HG03064 (cell line): ENCODE measurements around the gene PLSCR5.

Experiments used
- ATAC-seq: cut with Tn5 transposase; IDR thresholded peaks from one replicate; pipeline ENCODE4 v1.9.1; 2021; ENCODE audit warnings: low read depth; ENCODE audit not compliant: unreplicated experiment

Gene PLSCR5

DNA sequence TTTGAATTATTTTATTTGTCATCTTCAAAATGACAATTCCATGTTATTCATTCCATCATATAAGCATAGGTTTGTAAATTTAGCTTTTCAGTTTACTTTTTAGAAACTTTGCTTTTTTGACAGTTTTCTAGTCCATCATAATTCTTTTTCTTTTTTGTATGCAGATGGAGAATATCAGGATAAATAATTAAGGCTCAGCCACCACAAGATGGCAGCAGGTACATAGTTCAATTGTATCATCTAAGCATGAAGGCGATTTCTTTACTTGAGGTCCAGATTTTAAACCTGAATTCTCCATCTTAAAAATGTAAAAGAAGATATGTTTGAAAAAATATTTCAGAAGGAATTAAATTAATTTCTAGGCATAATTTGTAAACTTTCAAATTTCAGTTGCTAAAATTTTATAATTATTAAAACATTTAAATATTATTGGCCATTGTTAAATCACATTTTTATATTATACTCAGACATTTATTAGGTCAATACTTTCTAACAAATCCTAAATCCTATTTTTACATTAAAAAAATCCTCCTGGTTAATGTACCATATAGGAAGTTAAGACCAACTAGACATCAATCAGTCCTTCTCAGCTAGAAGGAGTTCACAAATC lies 15.1 kb downstream of the PLSCR5 start:
- no peak for ATAC-seq

- no peak for ATAC-seq
Observed at GRCh38 chr3:146585156-146585555, 20.0 kb downstream of the PLSCR5 start.

- no peak for ATAC-seq
Observed at GRCh38 chr3:146581951-146582467, 23.1 kb downstream of the PLSCR5 start.

- no peak for ATAC-seq
Observed at GRCh38 chr3:146581080-146581601, 24.0 kb downstream of the PLSCR5 start.

GRCh38 chr3:146577662-146578061 lies 27.5 kb downstream of the PLSCR5 start:
- no peak for ATAC-seq

GRCh38 chr3:146575636-146576035 lies 29.5 kb downstream of the PLSCR5 start:
- ATAC-seq: no peak

GRCh38 chr3:146574173-146574572 lies 31.0 kb downstream of the PLSCR5 start:
- no peak for ATAC-seq

DNA sequence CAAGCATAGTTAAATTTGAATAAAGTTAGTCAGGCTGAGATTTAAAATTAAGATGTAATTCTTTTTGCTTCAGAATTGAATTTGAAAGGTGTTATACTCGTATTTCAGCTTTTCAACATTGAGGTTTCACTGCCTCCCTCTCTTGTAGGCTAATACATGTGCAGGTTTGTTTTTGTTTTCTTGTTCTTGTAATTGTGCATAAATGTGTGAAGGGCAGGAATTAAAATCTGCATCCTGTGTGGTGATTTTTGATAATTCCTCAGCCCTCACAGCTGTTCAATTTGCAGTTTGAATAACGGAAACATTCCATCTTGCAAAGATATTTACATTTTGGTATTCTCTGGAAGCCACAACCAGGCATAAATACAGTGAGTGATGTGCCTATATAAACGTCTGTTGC lies 35.8 kb downstream of the PLSCR5 start:
- ATAC-seq: no peak

DNA sequence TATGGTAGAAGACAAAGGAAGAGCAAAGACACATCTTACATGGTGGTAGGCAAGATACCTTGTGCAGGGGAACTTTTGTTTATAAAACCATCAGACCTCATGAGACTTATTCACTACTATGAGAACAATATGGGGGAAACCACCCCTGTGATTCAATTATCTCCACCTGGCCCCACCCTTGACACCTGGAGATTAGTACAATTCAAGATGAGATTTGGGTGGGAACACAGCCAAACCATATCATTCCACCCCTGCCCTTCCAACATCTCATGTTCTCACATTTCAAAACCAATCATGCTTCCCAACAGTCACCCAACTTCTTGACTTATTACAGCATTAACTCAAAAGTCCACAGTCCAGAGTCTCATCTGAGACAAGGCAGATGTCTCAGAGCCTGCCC lies 39.0 kb downstream of the PLSCR5 start:
- ATAC-seq: no peak

GRCh38 chr3:146561879-146562278 lies 43.3 kb downstream of the PLSCR5 start:
- no peak for ATAC-seq

- ATAC-seq: no peak
Observed at GRCh38 chr3:146561463-146561862, 43.7 kb downstream of the PLSCR5 start.

GRCh38 chr3:146560678-146561077 lies 44.5 kb downstream of the PLSCR5 start:
- no peak for ATAC-seq

- no peak for ATAC-seq
Observed at GRCh38 chr3:146559388-146559787, 45.8 kb downstream of the PLSCR5 start.

- no peak for ATAC-seq
Observed at GRCh38 chr3:146558781-146559180, 46.4 kb downstream of the PLSCR5 start.

- ATAC-seq: no peak
Observed at GRCh38 chr3:146557745-146558144, 47.4 kb downstream of the PLSCR5 start.

- no peak for ATAC-seq
Observed at GRCh38 chr3:146555311-146555710, 49.8 kb downstream of the PLSCR5 start.

DNA sequence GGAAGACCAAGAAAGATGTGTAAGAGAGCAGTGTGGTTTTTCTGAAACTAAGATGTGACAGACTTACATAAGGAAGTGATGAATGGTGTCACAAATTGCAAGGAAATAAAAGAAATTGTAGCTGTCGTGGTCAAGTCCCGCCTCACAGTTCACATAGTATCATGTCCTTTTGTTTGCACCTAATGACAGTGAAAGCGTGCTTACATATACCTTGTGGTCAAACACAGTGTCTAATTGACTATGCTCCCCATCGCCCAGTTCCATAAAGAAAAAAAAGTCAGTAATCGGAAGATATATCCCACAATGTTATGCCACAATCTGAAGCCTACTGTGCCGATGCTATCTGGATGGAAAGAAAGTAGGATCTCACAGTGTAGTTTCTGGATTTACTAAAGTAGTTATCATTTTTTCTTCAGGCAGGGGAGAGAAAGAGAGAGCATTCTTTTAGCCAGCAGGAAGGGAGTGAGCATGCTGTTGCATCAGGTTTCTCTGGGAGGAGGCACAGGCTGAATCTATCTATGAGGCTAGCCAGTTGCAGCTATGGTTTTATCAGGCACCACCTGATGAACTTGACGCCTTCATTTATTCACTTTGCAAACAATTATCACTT lies 50.9 kb downstream of the PLSCR5 start:
- no peak for ATAC-seq

- peak; percentile 88 for ATAC-seq
Observed at GRCh38 chr3:146550743-146551510, 54.2 kb downstream of the PLSCR5 start.

DNA sequence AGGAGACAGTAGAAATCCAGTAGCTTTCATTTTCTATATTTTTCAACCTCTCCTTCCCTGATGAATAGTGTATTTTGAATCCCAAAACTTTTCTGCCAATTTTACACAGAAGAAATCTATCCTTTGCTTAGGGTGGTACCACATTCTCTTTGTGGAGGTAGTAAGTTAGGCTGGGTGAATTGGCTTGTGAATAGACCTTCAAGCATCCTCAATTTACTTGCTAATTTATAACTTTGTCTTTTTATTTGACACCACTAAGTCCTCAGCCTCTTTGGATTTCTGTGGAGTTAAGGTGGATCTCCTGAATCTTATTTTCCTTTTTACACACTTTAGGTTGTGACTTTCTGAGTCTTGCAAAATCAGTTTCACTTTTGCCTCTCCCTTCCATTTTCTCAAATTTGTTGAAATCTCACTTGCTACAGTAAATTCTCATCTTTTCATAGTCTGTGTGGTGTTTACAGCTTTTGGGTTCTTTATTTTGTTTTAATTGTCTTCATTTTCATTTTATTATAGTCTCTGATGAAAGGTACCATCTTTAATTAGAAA lies 55.0 kb downstream of the PLSCR5 start:
- ATAC-seq: no peak

DNA sequence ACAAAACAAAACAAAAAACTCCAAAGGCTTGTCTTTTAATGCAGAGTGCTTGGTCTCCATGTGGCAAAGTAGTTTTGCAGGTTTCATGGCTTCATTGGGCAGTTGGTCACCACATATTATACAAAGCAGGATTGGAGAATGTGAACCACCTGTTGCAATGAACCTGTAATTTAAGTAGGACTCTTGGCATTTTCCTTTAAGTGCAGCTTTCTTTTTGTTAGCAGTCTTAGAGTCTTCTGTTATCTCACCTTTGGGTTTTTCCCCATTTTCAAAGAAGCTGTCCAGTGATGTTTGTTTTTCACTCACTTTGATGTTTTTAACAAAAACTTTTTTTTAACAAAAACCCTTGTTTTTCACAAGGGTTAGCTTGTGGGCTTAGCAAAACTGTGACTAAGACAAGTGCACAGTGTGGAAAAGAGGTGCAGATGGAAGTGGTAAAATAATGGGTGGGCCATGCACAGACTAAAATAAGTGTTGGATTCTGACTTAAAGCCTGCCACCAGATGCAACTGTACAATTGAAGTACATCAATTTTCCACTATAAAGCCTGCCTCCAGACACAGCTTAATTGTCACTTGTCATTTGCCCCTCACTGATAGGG lies 57.8 kb downstream of the PLSCR5 start:
- no peak for ATAC-seq
